PC-3 (cell line): Measurements from ENCODE around the gene LAMP2.

Experiments
- CTCF ChIP-seq: fragments of 300-600 bp; sonication (generic); conservative IDR thresholded peaks from 2 replicates; pipeline ENCODE4 v1.5.1; 2017; ENCODE audit warnings: antibody characterized with exemption, low read depth, mild to moderate bottlenecking, low read length
- EZH2phosphoT487 ChIP-seq: fragments of 300-600 bp; sonication (generic); IDR thresholded peaks from 2 replicates; pipeline ENCODE4 v1.6.1; 2018; ENCODE audit warnings: mild to moderate bottlenecking, antibody characterized with exemption, low read length, borderline replicate concordance

GRCh38 chrX:120468479-120468824 lies 644 bp downstream of the LAMP2 start:
- TF ChIP-seq CTCF: no peak
- TF ChIP-seq EZH2phosphoT487: no peak
